ENCODE results near the gene EVC. TPM values are rescaled to one million over a fixed set of nuclear protein-coding genes. Genes with fewer than 3 reads are reported as not detected.

Gene EVC
- total and polyA plus RNA-seq, 2 of the 8 experiments (the other 6 are each of a cell fraction or from before 2014, with no cell fraction given) = 2.6 to 9.8 TPM

DNA sequence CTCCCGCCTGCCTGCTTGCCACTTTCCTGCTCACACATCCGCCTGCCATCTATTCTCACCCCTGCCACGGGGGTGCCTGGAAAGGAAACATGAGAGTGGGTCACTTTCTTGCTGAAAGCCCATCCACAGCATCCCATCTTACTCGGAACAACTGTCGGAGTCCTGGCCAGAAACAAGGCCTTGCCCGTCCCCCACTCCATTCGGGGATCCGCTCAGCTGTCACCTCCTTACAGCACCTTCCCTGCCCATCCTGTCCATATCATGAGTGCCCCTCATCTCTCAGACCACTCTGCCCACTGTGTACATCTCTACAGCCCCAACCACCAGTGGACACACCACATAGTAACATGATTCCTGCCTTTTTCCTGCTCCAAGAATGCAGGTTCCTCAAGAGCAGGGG is 9.0 kb upstream of the EVC start (continued):
- TF ChIP-seq HDAC2 (IDR thresholded peaks at IDR 0.05; ENCODE audit: borderline replicate concordance in 1 of 2, low read depth in 2 of 2, low read length in 2 of 2) (no peak), SP4 (IDR thresholded peaks at IDR 0.05; ENCODE audit: low read length) (no peak), CBX8 (IDR thresholded peaks at IDR 0.05; ENCODE audit: borderline replicate concordance, low read depth, low read length) (no peak), CHD2 (IDR thresholded peaks at IDR 0.05; ENCODE audit: low read length) (no peak), POLR2AphosphoS5 (IDR thresholded peaks at IDR 0.05; ENCODE audit: low read depth, low read length) (no peak), SAP30 (IDR thresholded peaks at IDR 0.05; ENCODE audit: insufficient read depth, insufficient replicate concordance, low read length) (no peak), BRCA1 (IDR thresholded peaks at IDR 0.05; ENCODE audit: low read depth, low read length) (no peak)

Measured in H1 (cell line).